GM15510 (cell line): Measurements from ENCODE around the gene LMAN1.

Experiments
- POLR2A ChIP-seq: IDR thresholded peaks from 3 replicates; pipeline ENCODE4 v1.6.1; 2011; ENCODE audit warnings: borderline replicate concordance; ENCODE audit not compliant: insufficient read length; ENCODE audit errors: extremely low read depth

The LMAN1 gene

DNA sequence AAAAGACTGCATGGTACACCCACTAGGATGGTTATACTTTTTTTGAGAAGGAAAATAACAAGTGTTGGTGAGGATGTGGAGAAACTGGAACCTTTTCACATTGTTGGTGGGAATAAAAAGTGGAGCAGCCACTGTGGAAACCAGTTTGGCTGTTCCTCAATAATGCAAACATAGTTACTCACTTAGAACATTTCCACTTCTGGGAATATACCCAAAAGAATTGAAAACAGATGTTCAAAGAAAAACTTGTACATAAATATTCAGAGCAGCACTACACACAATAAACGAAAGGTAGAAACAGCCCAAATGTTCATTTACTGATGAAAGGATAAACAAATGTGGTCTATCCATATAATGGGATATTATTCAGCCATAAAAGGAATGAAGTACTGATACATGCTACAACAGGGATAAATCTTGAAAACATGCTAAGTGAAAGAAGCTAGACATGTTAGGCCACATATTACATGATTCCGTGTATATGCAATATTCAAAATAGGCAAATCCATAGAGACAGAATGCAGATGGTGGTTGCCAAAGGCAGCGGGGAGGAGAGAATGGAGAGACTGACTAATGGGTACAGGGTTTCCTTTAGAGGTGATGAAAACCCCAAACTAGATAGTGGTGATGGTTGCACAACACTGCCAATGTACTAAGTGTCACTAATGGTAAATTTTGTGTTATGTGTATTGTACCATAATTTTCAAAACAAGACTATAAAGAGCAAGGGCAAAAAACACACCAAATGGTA is 20.9 kb upstream of the LMAN1 start:
- no peak for TF ChIP-seq POLR2A

DNA sequence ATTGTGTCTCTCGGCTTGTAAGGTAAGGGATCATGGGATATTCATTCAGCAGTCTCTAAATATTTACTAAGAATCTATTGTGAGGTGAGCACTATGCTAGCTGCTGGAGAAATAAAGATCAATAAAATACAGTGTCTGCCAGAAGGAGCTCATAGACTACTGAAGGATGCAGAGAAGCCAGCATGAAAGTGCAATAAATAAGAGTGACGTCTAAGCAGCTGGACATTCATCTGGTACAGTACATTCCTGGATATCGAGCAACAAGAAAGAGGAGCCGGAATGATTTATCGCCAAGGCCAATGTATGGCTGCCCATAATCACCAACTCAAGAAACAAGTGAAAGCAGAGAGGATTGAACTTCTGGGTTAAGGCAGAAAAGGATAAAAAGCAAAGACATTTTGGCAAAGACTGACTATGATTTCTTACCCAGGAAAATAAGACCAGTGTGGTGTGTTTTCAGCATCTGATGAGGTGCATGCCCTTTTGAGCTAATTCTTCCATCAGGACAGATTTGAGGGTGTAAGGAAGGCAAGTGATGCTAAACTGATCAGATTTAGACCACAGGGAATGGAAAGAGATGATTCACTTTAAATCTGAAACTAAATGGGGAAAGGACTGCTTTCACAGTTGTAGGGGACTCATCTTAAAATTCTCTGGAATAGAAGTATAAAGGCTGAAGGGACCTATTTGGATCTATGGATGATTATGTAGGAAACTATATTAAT is 18.7 kb upstream of the LMAN1 start:
- no peak for TF ChIP-seq POLR2A

DNA sequence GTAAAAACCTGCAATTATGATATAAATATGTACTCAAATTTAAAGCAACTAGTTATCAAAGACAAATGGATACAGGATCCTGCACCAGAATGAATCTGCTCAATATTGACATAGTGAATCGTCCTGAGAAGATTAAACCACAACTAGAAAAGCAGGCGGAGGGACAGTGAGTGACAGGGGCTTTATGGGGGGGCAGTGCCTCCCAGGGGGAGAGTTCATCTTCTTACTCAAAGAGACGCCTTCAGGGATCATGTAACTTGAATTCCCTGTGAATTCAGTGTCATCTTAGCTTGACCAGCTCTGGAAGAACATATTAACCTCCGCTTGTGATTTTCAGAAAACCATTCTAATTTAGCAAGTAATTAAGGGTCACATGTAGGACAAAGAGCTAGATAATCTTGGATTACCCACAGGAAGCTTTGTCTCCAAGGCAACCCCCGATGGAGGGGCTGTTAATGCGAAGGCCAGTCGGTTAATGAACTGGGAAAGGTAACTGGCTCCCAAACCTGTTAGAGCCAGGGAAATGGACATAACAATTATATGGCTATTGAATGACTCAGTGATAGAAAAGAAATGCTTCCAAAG is 17.4 kb upstream of the LMAN1 start:
- TF ChIP-seq POLR2A, result no peak

DNA sequence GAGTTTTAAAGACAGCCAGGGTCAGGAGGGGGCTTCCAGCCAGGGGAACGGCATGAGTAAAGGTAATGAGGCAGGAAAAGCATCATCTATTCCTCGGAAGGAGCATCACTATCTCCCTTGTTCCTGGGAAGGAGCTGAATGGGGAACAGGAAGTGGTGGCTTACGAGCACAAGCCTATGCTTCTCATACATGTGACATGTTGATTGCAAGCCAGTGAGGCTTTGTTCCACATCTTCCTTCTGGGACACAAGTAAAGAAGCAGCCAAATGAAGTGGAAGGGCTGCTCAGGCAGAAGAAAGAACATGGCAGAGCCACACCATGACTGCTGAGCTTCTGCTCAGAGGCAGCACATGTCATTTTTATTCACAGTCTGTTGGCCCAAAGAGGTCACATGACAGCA is 15.1 kb upstream of the LMAN1 start:
- TF ChIP-seq POLR2A, result no peak

DNA sequence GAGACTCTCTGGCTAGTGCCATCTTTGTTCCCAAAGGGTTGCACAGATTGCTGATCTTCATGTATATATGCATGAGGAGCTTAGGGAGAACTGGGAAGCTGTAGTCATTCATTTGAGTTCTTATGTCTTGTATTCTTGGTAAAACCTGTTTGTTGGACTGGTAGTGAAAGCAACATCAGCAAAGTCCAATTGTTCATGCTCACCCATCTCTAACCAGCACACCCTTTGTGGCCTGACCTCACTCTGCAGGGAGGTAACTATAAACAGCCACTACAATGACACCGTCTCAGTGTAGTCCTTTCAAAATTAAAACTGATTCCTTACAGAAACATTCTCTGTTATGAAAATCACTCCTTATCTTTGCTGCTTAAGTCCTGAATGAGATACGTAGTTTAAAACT is 13.9 kb upstream of the LMAN1 start:
- no peak for TF ChIP-seq POLR2A

DNA sequence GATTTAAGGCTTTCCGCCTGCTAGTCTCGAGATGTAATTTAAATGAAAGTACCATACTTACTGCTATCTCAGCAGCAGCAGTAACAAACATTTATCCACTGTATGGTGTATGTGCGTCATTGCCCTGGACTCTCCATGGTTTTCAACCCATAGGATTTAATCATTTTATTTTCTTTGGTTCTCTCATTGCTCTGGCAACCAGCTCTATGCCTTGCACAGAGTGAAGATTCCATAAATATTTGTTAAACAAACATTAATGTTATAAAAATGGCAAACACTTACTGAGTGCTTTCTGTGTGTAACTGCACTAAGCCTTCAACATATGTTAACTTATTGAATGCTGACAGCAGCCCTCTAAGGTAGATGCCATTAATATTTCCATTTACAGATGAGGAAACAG is 1.3 kb upstream of the LMAN1 start:
- TF ChIP-seq POLR2A, result no peak

DNA sequence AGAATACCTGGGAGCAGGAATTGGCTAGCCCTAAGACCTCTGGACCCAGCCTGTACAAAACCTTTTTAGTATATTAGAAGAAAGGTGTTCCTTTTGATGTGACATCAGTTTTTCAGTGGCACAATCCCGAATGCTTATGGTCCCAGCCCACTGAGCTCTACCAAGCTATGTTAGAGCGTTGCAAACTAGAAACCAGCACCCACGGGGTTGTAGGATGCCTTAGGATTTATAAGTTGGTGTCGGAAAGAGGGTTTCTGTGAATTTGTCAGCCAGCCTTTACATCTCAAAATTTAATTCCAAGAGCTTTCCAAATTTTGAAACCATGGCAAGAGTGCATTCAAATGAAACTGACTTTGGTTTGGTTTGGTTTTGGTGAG is 499 bp upstream of the LMAN1 start:
- no peak for TF ChIP-seq POLR2A

DNA sequence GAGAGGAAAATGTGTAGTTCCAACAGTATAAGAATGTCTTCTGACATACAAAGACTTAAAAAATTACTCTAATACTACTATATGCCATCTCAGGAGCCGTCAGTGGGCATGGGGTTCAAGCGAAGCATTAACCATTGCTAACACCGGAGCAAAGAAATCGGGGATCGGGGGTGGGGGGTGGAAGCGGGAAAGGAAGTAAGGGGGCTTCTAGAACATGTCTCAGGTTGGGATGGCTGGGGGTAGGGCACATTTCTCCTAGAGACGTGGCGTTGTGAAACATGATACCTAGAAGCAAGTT is 702 bp downstream of the LMAN1 start:
- TF ChIP-seq POLR2A, result no peak

DNA sequence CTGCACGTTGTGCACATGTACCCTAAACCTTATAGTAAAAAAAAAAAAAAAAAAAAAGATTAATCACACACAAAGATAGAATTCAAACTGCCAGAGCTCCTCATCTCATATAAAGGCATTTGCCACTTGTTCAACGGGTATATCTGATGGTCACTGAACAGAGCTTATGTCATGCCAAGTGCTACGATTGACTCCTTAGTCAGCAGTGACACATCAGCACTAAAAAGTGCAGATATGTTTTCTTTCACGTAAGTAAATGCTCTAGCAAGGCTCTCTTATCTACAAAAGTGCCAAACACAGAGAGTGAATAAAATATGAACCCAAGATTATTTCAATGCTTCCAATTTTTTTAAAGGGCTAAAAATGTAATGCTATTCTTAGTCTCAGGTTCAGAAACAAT is 1.1 kb downstream of the LMAN1 start:
- no peak for TF ChIP-seq POLR2A

DNA sequence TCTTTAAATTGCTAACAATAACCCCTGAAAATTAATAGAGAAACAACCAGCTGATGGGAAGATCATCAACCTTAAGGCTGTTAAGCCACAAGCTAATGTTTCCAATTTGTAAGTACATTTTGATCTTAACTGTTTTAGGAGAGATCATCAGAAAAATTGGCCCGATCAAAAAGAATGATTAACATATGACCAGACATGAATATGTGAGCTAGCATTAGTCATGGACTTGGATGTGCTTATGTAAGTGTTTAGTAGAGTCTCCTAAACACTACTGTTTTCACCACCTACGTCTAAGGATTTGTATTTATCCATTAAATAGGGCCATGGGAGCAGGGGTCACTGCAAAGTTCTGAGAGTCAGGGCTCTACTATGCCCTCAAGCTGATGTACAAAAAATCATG is 4.3 kb downstream of the LMAN1 start:
- TF ChIP-seq POLR2A, result no peak

DNA sequence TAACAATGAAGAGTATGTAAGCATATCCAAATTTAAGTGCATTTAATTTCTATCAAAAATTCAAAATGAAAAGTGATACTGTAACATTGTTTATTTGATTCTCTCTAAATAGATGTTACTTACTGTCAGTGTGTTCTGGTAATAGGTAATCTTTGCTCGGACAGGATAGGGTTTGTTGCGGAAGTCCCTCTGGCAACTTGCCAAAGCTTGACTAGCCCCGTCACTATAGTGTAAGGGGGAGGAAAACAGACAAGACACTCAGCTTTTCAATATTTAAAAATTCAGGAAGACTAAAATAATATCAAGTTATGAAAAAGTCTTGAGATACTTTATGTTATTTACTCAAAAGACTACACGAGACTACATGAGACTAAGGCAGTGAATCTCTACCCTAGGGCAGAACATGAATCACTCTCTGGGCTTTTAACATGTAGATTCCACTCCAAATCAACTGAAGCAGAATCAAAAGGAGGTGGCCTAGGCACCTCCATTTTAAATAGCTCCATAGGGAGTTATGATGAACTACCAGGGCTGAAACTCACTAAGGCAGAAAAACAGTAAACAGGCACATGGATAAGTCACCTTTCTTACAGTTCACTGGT is 5.9 kb downstream of the LMAN1 start:
- TF ChIP-seq POLR2A, result no peak

DNA sequence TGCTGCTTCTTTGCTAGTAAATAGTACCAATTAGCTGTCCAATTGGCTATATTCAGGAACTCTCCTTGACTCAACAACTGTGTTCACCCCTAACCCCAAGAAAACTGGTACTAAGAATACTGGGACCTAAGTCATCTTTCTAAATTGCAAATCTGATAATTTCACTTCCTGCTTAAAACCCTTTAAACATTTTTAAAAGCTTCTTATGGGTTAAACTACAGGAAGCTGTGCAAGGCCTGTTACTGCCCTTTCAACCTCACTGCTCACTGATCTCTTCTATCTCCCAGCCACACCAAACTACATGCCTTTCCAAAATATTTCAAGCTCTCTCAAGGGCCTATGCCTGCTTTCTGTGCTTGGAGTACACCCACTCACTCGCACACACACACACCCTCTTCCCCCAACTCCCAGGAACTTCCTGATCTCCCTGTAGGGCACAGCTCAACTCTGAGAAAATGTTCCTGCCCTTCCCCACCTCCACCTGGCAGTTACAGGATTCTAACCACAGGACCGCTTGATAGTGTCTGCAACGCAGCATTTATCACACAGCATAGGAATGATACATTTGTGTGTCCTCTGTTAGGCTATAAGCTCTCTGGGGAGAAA is 6.7 kb downstream of the LMAN1 start:
- TF ChIP-seq POLR2A, result no peak

DNA sequence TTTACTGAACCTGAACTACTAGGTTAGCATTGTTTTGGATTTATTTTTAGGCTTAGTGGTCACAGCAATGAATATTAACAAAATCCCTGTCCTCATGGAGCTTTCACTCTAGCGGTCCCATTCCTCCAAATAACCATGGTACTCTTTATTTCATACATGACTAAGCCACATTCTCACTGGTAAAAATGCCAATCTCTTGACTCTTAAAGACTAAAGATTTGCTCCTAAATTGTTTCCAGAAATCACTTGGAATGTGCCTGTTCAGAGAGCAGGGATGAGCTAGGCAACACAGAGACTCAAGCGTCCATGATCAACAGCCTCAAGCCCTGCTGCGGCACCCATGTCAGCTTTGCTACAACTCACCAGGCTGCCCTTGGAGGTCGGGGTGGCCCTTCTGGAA is 13.5 kb downstream of the LMAN1 start:
- no peak for TF ChIP-seq POLR2A

DNA sequence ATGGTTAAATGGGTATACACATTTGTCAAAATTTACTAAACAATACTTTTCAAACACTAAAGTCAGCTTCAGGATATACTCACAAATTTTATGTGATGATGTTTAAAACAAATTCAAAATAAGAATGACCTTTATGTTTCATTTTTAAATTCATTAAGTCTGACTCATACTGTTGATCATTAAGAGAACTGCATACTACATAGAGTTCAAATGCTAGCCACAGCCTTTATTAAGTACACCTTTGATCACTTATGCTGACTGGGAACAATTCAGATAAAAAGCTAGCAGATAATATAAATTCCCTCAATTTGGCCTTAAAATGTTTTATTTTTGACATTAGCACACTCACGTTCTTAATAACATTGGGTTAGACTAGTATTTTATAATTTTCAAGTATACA is 14.1 kb downstream of the LMAN1 start:
- no peak for TF ChIP-seq POLR2A

DNA sequence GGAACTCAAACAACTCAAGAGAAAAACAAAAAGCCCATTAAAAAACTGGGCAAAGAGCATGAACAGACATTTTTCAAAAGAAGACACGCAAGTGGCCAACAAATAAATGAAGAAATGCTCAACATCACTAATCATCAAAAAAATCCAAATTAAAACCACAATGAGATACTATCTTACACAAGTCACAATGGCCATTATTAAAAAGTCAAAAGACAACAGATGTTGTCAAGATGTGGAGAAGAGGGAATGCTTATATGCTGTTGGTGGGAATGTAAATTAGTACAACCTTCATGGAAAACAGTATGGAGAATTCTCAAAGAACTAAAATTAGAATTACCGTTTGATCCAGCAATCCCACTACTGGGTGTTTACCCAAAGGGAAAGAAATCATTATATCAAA is 15.1 kb downstream of the LMAN1 start:
- no peak for TF ChIP-seq POLR2A

DNA sequence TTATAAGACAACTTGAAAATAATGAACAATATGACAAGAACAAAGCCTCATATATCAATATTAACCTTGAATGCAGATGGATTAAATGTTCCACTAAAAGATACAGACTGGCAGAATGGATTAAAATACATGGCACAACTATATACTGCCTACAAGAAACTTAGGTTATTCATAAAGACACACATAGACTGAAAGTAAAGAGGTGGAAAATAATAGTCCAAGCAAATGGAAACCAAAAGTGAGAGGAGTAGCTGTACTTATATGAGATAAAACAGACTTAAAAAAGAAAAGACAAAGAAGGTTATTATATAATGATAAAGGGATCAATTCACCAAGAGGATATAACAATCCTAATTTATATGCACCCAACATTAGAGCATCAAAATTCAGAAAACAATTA is 18.2 kb downstream of the LMAN1 start:
- no peak for TF ChIP-seq POLR2A

DNA sequence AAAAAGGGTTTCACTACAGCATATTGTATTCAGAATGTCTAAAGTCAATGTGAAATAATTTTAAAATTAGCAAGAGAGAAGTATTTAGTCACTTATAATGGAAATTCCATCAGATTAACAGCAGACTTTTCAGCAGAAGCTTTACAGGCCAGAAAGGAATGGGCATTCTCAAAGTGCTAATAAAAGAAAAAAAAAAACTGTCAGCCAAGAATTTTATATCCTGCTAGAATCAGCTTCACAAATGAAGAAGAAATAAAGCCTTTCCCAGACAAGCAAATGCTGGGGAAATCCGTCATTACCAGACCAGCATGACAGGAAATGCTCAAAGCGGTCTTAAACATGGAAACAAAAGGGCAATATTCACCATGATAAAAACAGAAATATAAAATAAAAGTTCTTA is 18.8 kb downstream of the LMAN1 start:
- no peak for TF ChIP-seq POLR2A

DNA sequence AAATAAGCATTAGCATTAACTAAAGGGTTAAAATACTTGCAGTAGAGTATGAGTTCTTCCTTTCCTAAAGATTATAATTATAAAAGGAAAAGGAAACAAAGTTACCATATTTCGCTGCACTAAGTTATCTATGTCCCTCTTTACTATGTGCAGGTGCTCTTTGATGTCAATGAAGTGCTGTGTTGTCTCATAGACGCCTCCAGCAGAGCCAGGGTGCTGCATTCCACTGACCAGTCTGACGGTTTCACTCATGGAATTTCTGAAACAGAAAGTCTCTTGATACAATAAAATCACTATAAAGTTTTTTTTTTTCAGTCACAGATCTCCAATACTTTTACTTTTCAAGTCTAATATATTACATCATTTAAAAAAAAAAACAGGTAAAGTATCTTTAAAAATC is 26.1 kb downstream of the LMAN1 start:
- no peak for TF ChIP-seq POLR2A
